CD8-positive, alpha-beta memory T cell (primary cell): ENCODE results near the gene TBC1D22A. TPM values are rescaled to one million over a fixed set of nuclear protein-coding genes. Genes with fewer than 3 reads are reported as not detected.
"Not testable (repeated sequence)": the region's sequence is repeated elsewhere in the genome, so short reads cannot be mapped to it uniquely, and the experiment has no call there.

ENCODE experiments used
- CTCF ChIA-PET: fragments of 350-600 bp; sonication (Branson Sonifier 250); formaldehyde crosslinking; loops from one replicate; lab custom pipeline; 2021; ENCODE audit warnings: antibody characterized with exemption; lab: Charles Lee
- POLR2A ChIA-PET: fragments of 350-600 bp; sonication (Branson Sonifier 250); formaldehyde crosslinking; loops from one replicate; lab custom pipeline; 2021; ENCODE audit warnings: antibody characterized with exemption; lab: Charles Lee
- DNase-seq, 5 donors: peaks; one replicate each; pipeline versions ENCODE4 v3.0.0 to v3.0.0-alpha.2; 2020 to 2022; ENCODE audit warnings: mixed read lengths in 1 of 5
- H3K27ac ChIP-seq: one replicate; pipeline ENCODE4 v1.7.0; 2013; ENCODE audit warnings: low read depth, mild to moderate bottlenecking, low read length, moderate library complexity
- H3K27me3 ChIP-seq: 2 replicates; pipeline ENCODE4 v1.7.0; 2013; ENCODE audit warnings: low read length, mild to moderate bottlenecking; ENCODE audit not compliant: insufficient read depth, poor library complexity, severe bottlenecking
- H3K36me3 ChIP-seq: 2 replicates; pipeline ENCODE4 v1.7.0; 2013; ENCODE audit warnings: mild to moderate bottlenecking, low read length, moderate library complexity; ENCODE audit not compliant: insufficient read depth
- H3K4me1 ChIP-seq: 2 replicates; pipeline ENCODE4 v1.7.0; 2013; ENCODE audit warnings: mild to moderate bottlenecking, low read length, moderate library complexity; ENCODE audit not compliant: insufficient read depth
- H3K4me3 ChIP-seq: 2 replicates; pipeline ENCODE4 v1.7.0; 2013; ENCODE audit warnings: mild to moderate bottlenecking, low read length
- H3K9me3 ChIP-seq: 2 replicates; pipeline ENCODE4 v1.7.0; 2013; ENCODE audit warnings: mild to moderate bottlenecking, low read length
- H3K27ac Mint-ChIP-seq, 8 donors: one replicate each; pipeline ENCODE4 v1.8.0; 2020 to 2021; ENCODE audit warnings: mixed read lengths in 8 of 8, mild to moderate bottlenecking in 6 of 8, inconsistent platforms in 3 of 8, moderate library complexity in 3 of 8
- H3K27me3 Mint-ChIP-seq, 2 donors: one replicate each; pipeline ENCODE4 v1.8.0; 2020 to 2021; ENCODE audit warnings: mixed read lengths in 2 of 2, mild to moderate bottlenecking in 1 of 2, moderate library complexity in 1 of 2
- H3K36me3 Mint-ChIP-seq, 3 donors: one replicate each; pipeline ENCODE4 v1.8.0; 2020 to 2021; ENCODE audit warnings: mixed read lengths in 3 of 3, inconsistent platforms in 1 of 3, mild to moderate bottlenecking in 1 of 3
- H3K4me1 Mint-ChIP-seq, 3 donors: one replicate each; pipeline ENCODE4 v1.8.0; 2020 to 2021; ENCODE audit warnings: mixed read lengths in 3 of 3, inconsistent platforms in 1 of 3, mild to moderate bottlenecking in 1 of 3
- H3K4me3 Mint-ChIP-seq, 7 donors: one replicate each; pipeline ENCODE4 v1.8.0; 2020 to 2021; ENCODE audit warnings: mixed read lengths in 7 of 7, mild to moderate bottlenecking in 6 of 7, moderate library complexity in 4 of 7, inconsistent platforms in 2 of 7
- H3K9me3 Mint-ChIP-seq, 5 donors: one replicate each; pipeline ENCODE4 v1.8.0; 2020 to 2022; ENCODE audit warnings: mixed read lengths in 5 of 5, mild to moderate bottlenecking in 3 of 5, moderate library complexity in 2 of 5, inconsistent platforms in 1 of 5
- polyA plus RNA-seq: library from polyadenylated mRNA; unstranded; fragments of 300-500 nt; fragmentation: Illumina TruSeq; gene quantifications from one replicate; pipeline ENCODE4 v1.2.3, GENCODE V29; 2021
- total RNA-seq, 2 experiments: library from RNA; stranded (reverse); gene quantifications; one replicate each; pipeline ENCODE4 v1.2.3, GENCODE V29; 2021

TBC1D22A gene
- total and polyA plus RNA-seq, 3 experiments from 2014 or later, result 26.6 to 34.8 (median 34.0) TPM

DNA sequence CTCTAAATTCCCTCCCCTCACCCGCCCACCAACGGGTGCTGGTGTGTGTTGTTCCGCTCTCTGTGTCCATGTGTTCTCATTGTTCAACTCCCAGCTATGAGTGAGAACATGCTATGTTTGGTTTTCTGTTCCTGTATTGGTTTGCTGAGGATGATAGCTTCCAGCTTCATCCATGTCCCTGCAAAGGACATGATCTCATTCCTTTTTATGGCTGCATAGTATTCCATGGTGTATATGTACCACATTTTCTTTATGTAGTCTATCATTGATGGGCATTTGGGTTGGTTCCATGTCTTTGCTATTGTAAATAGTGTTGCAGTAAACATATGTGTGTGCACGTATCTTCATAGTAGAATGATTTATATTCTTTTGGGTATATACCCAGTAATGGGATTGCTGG, 54.9 kb downstream of the TBC1D22A start:
- H3K9me3 ChIP-seq, H3K9me3 Mint-ChIP-seq, H3K4me1 ChIP-seq, H3K27ac Mint-ChIP-seq, DNase-seq, H3K36me3 ChIP-seq, H3K4me3 ChIP-seq, H3K27me3 ChIP-seq, CTCF ChIA-PET, H3K27me3 Mint-ChIP-seq, H3K4me3 Mint-ChIP-seq, H3K27ac ChIP-seq: not testable (repeated sequence)
- peaks cover 72 to 88% (median 80%) of the 10 kb centered on the region in 3 donors for H3K4me1 Mint-ChIP-seq
- peaks cover 18 to 61% (median 34%) of the 10 kb centered on the region in 3 donors for H3K36me3 Mint-ChIP-seq
- POLR2A ChIA-PET, result interaction anchor here (0.7 kb wide), 1 partner anchor 16 kb away, joined by 3 read pairs; no protein-coding TSS in a partner anchor

DNA sequence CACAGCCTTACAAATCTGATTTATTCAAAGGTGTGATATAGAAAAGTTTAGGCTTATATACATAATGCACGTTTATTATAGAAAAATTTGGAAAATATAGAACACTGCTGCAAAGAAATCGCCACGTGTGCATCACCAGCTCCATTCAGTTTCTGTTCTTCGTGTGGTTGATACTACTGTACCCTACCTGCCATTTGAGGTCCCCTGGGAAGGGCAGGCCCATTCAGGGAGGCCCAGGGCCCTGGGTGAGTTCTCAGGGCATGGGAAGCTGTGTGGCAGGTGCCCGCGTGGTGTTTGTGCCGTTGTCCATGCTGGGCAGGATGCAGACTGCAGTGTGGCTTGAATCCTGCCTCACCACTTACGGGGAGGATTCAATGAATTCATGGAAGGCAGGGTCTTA, 60.8 kb downstream of the TBC1D22A start:
- Mint-ChIP-seq H3K4me1 (peaks cover 54 to 81% (median 61%) of the 10 kb centered on the region in 3 donors), H3K4me3 (no peak overlapping the region), H3K27ac (no peak overlapping the region), H3K9me3 (peaks cover 0 to 1% (median 0%) of the 10 kb centered on the region in 5 donors), H3K36me3 (peaks cover 16 to 65% (median 17%) of the 10 kb centered on the region in 3 donors), H3K27me3 (peaks cover 0 to 2% of the 10 kb centered on the region in 2 donors)
- Histone ChIP-seq H3K9me3 (no peaks in the 10 kb centered on the region), H3K36me3 (no peaks in the 10 kb centered on the region), H3K27me3 (no peaks in the 10 kb centered on the region), H3K27ac (no peak overlapping the region), H3K4me3 (no peak overlapping the region), H3K4me1 (no peaks in the 10 kb centered on the region)
- no peak for DNase-seq
- CTCF ChIA-PET, result no interaction called here
- POLR2A ChIA-PET, result no interaction called here

DNA sequence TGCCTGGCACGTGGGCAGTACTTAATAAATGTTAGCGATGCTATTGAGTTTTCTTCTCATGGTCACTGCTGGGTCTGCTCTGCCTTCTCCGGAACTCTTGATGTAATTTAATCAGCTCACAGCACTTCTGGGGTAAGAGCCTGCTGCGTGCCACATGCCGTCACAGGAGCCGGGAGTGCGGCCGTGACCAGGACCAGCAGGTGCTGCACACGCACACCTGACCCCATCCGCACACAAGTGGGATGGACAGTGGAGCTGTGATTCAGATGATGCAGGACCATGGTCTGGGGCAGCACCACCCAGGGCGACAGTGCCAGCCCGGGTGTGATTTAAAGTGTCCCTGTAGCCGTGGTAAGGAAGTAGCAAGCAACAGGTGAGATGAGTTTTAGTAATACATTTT, 61.2 kb downstream of the TBC1D22A start:
- Mint-ChIP-seq H3K4me3 (no peak overlapping the region), H3K9me3 (peaks cover 0 to 1% (median 0%) of the 10 kb centered on the region in 5 donors), H3K36me3 (peaks cover 17 to 69% (median 21%) of the 10 kb centered on the region in 3 donors), H3K4me1 (peaks cover 54 to 81% (median 61%) of the 10 kb centered on the region in 3 donors), H3K27ac (no peak overlapping the region), H3K27me3 (peaks cover 0 to 2% of the 10 kb centered on the region in 2 donors)
- POLR2A ChIA-PET, result no interaction called here
- DNase-seq, result no peak
- Histone ChIP-seq H3K27me3 (no peaks in the 10 kb centered on the region), H3K9me3 (no peaks in the 10 kb centered on the region), H3K27ac (no peak overlapping the region), H3K4me1 (no peaks in the 10 kb centered on the region), H3K4me3 (no peak overlapping the region), H3K36me3 (no peaks in the 10 kb centered on the region)
- CTCF ChIA-PET, result interaction anchor here (1.7 kb wide), 1 partner anchor 20 kb away, joined by 4 read pairs; no protein-coding TSS in a partner anchor

DNA sequence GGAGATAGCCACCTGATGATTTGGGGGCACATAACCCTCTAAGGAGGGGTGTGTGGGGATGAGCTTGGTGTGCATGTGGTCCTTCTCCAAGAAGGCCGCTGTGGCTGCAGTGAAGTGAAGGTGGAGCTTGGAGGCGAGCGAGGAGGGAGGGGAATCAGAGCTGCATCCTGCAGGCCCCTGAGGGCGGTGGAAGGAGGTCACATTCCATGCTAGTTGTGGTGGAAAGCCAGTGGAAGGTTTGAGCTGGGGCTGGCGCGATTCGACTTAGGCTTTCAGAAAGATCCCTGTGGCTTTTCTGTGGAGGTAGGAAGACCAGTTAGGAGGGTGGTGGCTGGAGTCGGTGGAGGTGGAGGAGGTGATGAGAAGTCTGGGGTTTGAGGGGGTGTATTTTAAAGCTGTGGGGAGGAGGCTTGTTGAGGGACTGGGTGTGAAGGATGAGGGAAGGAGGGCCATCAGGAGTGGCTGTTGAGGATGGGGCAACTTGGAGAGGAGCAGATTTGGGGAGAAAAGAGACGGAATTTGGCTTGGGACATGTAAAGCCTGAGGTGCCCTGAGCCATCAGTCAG, 62.0 kb downstream of the TBC1D22A start:
- Histone ChIP-seq H3K4me3 (no peak overlapping the region), H3K9me3 (no peaks in the 10 kb centered on the region), H3K27ac (no peak overlapping the region), H3K4me1 (no peaks in the 10 kb centered on the region), H3K36me3 (no peaks in the 10 kb centered on the region), H3K27me3 (no peaks in the 10 kb centered on the region)
- peaks cover 0 to 2% of the 10 kb centered on the region in 2 donors for H3K27me3 Mint-ChIP-seq
- H3K4me3 Mint-ChIP-seq, result peak overlapping the region in 1 of 7 donors; percentile 38
- H3K4me1 Mint-ChIP-seq, result peaks cover 52 to 80% (median 60%) of the 10 kb centered on the region in 3 donors
- H3K9me3 Mint-ChIP-seq, result peaks cover 0 to 1% (median 0%) of the 10 kb centered on the region in 5 donors
- POLR2A ChIA-PET, result no interaction called here
- peak overlapping the region in 3 of 8 donors; percentile 13 to 63 (median 34) for H3K27ac Mint-ChIP-seq
- H3K36me3 Mint-ChIP-seq, result peaks cover 22 to 75% (median 22%) of the 10 kb centered on the region in 3 donors
- CTCF ChIA-PET, result interaction anchor here (1.0 to 1.7 kb wide), 2 partner anchors 21 to 260 kb away, joined by 3 to 4 read pairs; no protein-coding TSS in a partner anchor
- no peak for DNase-seq

DNA sequence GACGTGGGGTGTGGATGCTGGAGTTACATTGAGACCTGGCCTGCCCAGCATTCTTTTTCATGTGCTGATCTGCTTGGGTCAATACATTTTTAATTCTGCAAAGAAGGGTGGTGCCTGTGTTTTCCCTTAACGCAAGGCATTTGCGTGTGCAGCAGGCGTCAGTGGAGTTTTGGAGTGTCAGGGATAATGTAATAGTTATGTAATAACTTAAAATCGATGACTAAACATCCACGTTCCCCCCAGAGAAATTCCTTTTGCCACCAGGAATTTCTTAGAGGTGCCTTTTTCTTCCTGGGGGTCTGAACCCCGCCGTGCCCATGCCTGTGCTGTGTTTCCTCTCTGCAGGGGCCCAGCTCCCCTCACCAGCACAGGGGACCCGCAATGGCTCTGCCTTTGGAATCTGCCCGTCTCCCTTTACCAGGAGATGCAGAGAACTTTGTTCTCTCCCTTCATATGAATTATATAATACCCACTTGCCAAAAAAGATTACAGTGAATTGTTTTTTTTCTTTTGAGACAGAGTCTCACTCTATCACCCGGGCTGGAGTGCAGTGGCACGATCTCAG, 62.6 kb downstream of the TBC1D22A start:
- peaks cover 0 to 2% of the 10 kb centered on the region in 2 donors for H3K27me3 Mint-ChIP-seq
- CTCF ChIA-PET, result interaction anchor here (1.0 to 1.7 kb wide), 2 partner anchors 22 to 261 kb away, joined by 3 to 4 read pairs; no protein-coding TSS in a partner anchor
- peaks cover 0 to 1% (median 0%) of the 10 kb centered on the region in 5 donors for H3K9me3 Mint-ChIP-seq

GRCh38 chr22:46826438-46827135, 64.1 kb downstream of the TBC1D22A start:
- POLR2A ChIA-PET, result no interaction called here
- Mint-ChIP-seq H3K9me3 (peaks cover 0 to 1% (median 0%) of the 10 kb centered on the region in 5 donors), H3K27ac (peak overlapping the region in 3 of 8 donors; percentile 35 to 48 (median 40)), H3K27me3 (peaks cover 0 to 2% of the 10 kb centered on the region in 2 donors), H3K36me3 (peaks cover 8 to 77% (median 20%) of the 10 kb centered on the region in 3 donors), H3K4me1 (peaks cover 39 to 74% (median 48%) of the 10 kb centered on the region in 3 donors), H3K4me3 (no peak overlapping the region)
- Histone ChIP-seq H3K4me3 (no peak overlapping the region), H3K36me3 (no peaks in the 10 kb centered on the region), H3K9me3 (no peaks in the 10 kb centered on the region), H3K27ac (no peak overlapping the region), H3K27me3 (no peaks in the 10 kb centered on the region), H3K4me1 (no peaks in the 10 kb centered on the region)
- CTCF ChIA-PET, result no interaction called here
- no peak for DNase-seq

More for the DNA sequence above, 62.6 kb downstream of the TBC1D22A start:
- no peaks in the 10 kb centered on the region for H3K4me1 ChIP-seq
- no peaks in the 10 kb centered on the region for H3K27me3 ChIP-seq
- no peak for DNase-seq
- peaks cover 18 to 80% (median 23%) of the 10 kb centered on the region in 3 donors for H3K36me3 Mint-ChIP-seq
- no peak overlapping the region for H3K27ac ChIP-seq
- POLR2A ChIA-PET, result no interaction called here
- H3K4me1 Mint-ChIP-seq, result peaks cover 48 to 80% (median 57%) of the 10 kb centered on the region in 3 donors
- no peak overlapping the region for H3K4me3 Mint-ChIP-seq
- H3K36me3 ChIP-seq, result no peaks in the 10 kb centered on the region
- H3K4me3 ChIP-seq, result no peak overlapping the region
- no peak overlapping the region for H3K27ac Mint-ChIP-seq
- no peaks in the 10 kb centered on the region for H3K9me3 ChIP-seq

DNA sequence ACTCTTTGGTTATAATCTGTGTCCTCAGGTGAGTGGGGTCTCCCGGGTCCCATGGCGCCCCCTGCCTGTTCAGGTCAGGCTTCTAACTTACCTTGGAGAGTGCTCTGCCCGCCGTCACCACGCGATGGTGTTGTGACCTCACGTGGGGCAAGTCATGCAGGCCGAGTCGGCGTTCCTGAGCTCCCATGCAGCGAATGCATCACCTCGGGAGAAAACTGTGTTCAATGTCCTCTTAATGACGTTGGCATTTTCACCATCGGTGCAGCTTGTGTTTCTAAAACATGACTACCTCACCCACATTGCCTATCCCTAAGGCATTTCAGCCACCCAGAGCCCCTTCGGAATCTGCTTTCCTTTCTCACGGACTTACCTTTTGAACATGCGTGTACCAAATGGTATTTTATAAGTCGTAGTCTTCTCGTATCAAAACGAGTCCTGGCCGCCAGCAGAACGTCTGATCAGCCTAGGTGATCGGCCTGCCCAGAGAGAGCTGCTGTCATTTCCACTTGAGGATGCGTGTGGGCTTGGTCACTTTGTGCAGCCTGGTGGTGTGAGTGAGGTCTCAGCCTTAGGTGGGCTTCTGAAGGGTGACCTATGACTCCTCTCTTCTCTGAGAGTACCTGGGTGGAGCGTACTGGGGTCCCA, 64.8 kb downstream of the TBC1D22A start:
- no peak overlapping the region for H3K4me3 Mint-ChIP-seq
- no peak for DNase-seq
- no peaks in the 10 kb centered on the region for H3K27me3 ChIP-seq
- CTCF ChIA-PET, result no interaction called here
- no peaks in the 10 kb centered on the region for H3K9me3 ChIP-seq
- H3K9me3 Mint-ChIP-seq, result peaks cover 0 to 1% (median 0%) of the 10 kb centered on the region in 5 donors
- POLR2A ChIA-PET, result no interaction called here
- H3K27ac ChIP-seq, result no peak overlapping the region
- no peak overlapping the region for H3K4me3 ChIP-seq
- peaks cover 8 to 75% (median 17%) of the 10 kb centered on the region in 3 donors for H3K36me3 Mint-ChIP-seq
- H3K4me1 Mint-ChIP-seq, result peaks cover 35 to 73% (median 48%) of the 10 kb centered on the region in 3 donors
- H3K27me3 Mint-ChIP-seq, result peaks cover 0 to 2% of the 10 kb centered on the region in 2 donors
- no peaks in the 10 kb centered on the region for H3K4me1 ChIP-seq
- H3K36me3 ChIP-seq, result no peaks in the 10 kb centered on the region
- peak overlapping the region in 3 of 8 donors; percentile 4 to 29 (median 23) for H3K27ac Mint-ChIP-seq
